GM21723 (cell line): ENCODE measurements around the gene TGFB1I1.

ENCODE experiments used
- ATAC-seq: cut with Tn5 transposase; IDR thresholded peaks from one replicate; pipeline ENCODE4 v1.9.1; 2021; ENCODE audit warnings: mild to moderate bottlenecking, moderate library complexity; ENCODE audit not compliant: unreplicated experiment

Gene TGFB1I1

DNA sequence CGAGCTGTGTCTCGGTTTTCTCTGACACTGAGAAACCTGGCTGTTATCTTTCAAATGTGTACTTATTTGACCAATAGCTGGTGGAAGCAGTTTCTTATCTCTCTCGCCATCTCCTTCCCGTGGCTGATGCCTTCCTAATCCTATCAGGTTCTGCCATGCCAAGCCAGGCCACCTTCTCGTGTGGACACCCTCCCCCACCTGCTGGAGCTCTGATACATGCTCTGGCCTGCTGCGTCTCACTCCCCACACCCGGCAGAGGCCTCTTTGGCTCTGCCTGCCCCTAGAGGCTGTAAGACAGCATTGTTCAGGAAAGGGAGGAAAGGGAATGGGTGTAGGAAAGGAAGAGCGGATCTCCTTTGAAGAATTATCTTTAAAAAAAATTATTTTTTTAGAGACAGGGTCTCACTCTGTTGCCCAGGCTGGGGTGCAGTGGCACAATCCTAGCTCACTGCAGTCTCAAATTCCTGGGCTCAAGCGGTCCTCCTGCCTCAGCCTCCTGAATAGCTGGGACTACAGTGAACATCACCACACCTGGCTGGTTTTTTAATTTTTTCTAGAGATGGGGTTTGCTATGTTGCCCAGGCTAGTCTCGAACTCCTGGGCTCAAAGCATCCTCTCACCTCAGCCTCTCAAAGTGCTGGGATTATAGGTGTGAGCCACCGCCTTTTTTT, 20.1 kb upstream of the TGFB1I1 start:
- ATAC-seq, result no peak

- ATAC-seq, result no peak
Measured at GRCh38 chr16:31452631-31453106, 19.3 kb upstream of the TGFB1I1 start.

DNA sequence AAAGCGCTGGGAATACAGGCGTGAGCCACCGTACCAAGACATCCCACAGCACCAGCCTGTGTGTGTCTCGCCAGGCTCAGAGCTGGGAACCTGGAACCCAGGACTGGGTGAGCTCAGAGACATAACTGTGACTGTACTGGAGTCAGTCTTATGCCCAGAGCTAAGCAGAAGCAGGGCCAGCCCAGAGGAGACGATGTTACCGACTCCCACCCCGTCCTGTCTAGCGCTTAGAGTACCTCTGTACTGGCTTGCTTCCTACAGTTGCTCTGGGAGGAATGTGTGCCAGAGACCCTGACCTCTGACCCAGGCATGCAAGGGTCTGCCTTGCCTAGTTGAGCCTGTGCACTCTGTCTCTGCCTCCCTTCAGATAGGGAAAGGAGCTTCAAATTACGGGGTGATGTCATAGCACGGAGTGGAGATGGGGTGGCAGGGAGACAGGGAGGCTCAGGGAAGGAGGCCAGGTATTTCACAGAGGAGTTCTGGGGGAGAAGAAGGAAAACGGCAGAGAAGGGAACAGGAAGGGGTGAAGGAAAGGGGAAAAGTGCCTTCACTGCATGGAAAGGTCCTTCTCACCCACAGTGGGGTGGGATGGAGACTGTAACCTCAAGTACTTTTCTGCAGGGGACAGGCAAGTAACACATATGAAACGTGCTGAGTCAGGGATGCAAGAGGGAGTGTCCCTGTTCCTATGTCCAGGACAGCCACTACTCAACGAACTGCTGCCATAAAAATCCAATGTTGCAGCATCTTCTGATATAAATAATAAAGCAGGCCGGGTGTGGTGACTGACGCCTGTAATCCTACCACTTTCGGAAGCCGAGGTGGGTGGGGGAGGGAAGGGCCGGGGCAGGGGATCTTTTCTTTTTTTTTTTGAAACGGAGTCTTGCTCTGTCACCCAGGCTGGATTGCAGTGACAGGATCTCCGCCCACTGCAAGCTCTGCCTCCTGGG, 18.4 kb upstream of the TGFB1I1 start:
- ATAC-seq, result no peak

DNA sequence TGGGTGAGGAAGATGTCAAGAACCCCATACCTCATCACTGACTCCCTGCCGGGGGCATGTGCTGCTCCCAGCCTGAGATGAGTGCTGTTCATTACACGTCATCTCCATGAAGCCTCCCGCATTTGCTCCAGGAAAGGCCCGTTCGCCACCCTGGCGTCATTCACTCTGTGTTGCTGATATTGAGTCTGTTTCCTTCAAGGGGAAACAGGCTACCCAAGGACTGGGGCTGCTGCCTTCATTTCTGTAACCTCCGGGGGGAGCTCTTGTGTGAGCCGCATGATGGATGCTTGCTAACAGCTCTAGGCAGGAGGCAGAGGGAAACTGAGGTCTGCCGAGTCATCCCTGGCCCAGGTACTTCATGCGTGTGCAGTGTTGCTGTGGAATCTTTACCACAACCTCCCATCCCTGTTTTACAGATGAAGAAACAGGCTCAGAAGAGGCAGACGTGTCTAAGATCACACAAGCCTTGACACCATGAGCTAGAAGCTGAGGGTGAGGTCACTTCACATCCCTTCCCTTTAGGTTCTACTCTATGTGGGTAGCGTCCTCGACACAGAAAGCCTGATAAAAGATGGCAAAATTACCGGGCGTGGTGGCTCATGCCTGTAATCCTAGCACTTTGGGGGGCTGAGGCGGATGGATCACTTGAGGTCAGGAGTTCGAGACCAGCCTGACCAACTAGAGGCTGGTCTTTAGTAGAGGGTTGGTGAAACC, 16.2 kb upstream of the TGFB1I1 start:
- ATAC-seq, result no peak

DNA sequence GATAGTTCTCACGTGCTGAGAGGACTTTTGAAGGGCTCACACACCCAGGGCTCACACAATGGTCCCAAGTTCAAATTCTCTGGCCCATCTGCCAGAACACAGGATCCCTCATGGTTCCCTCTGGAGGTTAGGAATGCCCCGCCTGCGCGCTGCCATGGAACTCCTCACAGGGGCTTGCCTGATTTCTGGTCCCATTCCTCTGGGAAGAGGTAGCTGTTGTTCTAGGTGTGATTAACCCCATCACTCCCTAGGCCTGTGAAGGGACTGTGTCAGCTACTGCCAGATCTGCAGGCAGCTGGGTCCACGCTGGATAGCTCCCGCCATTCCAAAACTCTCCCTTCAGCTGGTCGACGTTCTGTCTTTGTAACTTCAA, 15.0 kb upstream of the TGFB1I1 start:
- no peak for ATAC-seq

DNA sequence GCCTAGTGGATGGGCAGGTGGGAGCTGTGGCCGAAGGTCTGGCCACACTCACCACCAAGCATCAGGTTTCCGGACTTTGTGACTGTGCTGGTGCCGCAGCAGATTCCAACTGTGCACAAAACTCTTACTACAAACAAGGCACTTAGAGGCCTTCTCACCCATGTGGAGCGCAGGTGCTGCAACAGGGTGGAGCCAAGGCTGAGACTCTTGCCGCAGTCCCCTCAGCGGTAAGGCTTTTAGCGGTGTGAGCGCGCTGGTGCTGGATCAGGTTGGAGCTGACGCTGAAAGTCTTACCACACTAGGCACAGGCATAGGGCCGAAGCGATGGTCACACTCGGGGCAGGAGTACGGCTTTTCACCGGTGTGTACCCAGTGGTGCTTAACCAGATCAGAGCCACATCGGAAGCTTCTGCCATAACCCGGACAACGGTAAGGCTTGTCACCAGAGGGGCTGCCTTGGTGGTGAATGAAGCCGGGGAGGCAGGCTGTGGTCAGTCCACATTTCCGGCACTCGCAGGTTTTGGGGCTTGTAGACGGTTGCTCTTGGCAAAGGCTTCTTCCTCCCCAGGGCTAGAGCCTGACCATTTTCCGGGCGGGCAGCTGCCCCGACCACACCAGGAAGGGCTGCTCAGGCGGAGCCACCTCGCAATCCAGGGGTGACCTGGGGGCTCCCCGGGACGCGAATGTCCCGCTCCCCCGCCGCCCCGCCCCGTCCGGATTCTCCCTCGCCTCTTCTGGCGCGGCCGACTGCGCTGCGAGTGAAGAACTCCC, 13.7 kb upstream of the TGFB1I1 start:
- no peak for ATAC-seq

DNA sequence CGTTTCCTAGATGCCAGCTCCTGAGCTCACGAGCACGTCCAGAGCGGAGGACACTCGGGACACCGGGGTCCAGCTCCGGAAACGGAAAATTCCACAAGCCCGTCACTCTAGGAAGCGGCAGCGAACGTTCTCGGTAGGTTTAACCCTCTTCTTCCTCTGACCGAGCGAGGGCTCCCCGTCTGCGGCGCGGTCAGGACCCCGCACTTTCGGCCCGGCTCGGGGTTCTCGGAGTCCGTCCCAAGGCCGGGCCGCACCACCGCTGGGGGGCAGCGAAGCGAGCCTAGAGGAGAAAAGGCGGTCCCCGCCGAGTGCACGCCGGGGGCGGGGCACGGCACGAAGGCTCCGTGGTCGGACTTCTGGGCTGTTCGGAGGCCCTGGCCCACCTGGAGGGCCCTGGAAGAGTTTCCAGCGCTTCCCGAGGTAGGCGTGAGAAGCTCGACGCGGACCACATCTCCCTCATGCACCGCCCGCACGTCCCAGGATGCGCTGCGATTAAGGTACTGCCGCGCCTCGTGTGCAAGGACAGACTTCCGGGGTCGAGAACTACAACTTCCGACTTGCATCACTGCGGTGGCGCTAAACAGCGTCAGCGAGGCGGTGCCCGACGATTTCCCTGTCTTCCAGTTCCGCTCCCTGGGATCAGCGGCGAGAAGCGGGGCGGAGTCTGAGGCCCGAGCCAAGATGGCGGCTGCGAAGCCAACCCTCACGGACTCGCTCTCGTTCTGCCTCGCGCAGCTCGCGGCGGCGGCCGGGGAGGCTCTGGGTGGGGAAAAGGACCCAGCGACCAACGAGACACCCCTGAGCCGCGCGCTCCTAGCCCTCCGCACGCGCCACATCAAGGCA, 12.9 kb upstream of the TGFB1I1 start, which contains the start of gene ARMC5:
Gene ARMC5 (plus strand): TSS at position 658 of the 843 bp plus-strand sequence. CDS start 24 bp downstream, at position 682.
- peak; percentile 75 for ATAC-seq

DNA sequence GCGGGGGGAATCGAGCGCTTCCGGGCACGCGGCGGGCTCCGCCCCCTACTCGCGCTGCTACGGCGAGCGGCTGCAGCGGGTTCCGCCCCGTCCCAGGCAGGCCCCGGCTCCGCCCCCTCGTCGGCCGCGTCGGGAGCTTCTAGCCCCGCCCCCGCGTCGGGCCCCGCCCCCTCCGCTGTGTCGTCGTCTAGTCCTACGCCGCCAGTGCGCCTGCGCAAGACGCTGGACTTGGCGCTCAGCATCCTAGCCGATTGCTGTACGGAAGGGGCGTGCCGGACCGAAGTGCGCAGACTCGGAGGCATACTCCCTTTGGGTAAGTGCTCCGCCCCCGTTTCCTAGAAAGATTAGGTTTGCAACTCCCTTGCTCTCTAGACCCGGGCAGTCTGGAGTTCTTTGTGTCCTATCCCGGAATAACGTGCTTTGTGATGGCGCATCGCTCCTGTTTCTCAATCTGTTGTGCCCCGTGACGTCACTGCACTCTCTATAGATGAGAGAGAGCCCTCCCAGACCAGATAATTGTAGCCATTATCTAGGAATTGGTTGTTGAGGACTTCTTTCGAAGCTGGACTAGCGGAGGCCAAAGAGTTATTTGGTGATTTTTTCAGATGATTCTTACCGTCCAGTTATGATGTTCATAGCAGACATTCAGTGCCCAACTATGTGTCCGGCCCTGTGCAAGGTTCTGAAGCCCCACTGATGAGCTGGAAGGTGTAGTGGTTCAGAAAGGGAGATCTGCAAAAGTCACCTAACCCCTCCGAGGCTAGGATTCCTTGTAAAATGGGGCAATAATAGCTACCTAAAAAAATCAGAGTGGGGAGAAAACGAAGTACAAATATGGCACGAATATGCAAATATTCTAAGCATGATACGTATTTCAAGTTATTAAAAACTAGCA, 12.0 kb upstream of the TGFB1I1 start:
- peak; percentile 71 for ATAC-seq

DNA sequence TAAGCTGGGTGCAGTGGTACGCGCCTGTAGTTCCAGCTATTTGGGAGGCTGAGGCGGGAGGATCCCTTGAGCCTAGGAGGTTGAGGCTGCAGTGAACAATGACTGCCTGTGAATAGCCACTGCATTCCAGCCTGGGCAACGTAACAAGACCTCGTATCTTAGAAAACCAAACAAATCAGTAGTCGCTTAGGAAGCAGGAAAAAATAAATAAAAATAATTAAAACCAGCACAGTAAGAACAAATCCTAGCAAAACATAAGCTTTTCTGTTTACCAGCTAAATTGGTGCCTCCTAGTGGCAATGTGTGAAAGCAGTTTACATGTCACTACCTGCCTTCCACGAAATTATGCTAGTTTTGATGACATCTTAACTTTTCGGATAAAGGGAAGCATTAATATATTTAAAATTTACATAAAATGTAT, 11.4 kb upstream of the TGFB1I1 start:
- no peak for ATAC-seq

- no peak for ATAC-seq
Measured at GRCh38 chr16:31461201-31461920, 10.6 kb upstream of the TGFB1I1 start.

GRCh38 chr16:31461921-31462804, 9.8 kb upstream of the TGFB1I1 start:
- ATAC-seq, result no peak

DNA sequence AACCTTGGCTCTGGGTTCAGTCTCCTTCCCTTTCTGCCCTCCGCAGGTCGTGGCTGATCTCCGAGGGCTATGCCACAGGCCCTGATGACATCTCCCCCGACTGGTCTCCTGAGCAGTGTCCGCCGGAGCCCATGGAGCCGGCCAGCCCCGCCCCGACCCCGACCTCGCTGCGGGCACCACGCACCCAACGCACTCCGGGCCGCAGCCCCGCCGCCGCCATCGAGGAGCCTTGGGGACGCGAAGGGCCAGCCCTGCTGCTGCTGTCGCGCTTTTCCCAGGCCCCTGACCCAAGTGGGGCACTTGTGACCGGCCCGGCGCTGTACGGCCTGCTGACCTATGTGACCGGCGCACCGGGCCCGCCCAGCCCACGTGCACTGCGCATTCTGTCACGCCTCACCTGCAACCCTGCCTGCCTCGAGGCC, 7.6 kb upstream of the TGFB1I1 start:
- ATAC-seq, result no peak

- ATAC-seq, result no peak
Measured at GRCh38 chr16:31464781-31465260, 7.1 kb upstream of the TGFB1I1 start.

- ATAC-seq, result no peak
Measured at GRCh38 chr16:31465788-31466370, 6.1 kb upstream of the TGFB1I1 start.

DNA sequence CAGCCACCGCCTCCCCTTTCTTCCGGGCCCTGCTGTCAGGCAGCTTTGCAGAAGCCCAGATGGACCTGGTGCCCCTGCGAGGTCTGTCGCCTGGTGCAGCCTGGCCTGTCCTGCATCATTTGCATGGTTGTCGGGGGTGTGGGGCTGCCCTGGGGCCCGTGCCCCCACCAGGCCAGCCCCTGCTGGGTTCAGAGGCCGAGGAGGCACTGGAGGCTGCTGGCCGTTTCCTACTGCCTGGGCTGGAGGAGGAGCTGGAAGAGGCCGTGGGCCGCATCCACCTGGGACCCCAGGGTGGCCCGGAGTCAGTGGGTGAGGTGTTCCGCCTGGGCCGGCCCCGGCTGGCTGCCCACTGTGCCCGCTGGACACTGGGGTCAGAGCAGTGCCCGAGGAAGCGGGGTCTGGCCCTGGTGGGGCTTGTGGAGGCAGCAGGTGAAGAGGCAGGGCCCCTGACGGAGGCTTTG, 5.5 kb upstream of the TGFB1I1 start:
- ATAC-seq, result no peak

- ATAC-seq, result no peak
Measured at GRCh38 chr16:31467151-31467773, 4.7 kb upstream of the TGFB1I1 start.
